GM08714 (cell line): Measurements from ENCODE around the gene GFOD1.

Experiments used
- H3K4me3 ChIP-seq: fragments of 200-500 bp; sonication (Bioruptor generic); 2 replicates; pipeline ENCODE4 v1.5.1; 2014; ENCODE audit warnings: mild to moderate bottlenecking, low read length, inconsistent platforms
- ZNF274 ChIP-seq: IDR thresholded peaks from 2 replicates; pipeline ENCODE4 v1.6.1; 2012; ENCODE audit warnings: mild to moderate bottlenecking, low read depth, low read length

Gene GFOD1

GRCh38 chr6:13500264-13500663 lies 12.9 kb upstream of the GFOD1 start:
- TF ChIP-seq ZNF274, result no peak
- no peak overlapping the region for H3K4me3 ChIP-seq

GRCh38 chr6:13496513-13497190 lies 9.3 kb upstream of the GFOD1 start:
- no peak for TF ChIP-seq ZNF274
- no peak overlapping the region for H3K4me3 ChIP-seq

- no peak for TF ChIP-seq ZNF274
- no peak overlapping the region for H3K4me3 ChIP-seq
These were observed 8.4 kb upstream of the GFOD1 start for GRCh38 chr6:13495818-13496217.

GRCh38 chr6:13495112-13495776 lies 7.8 kb upstream of the GFOD1 start:
- no peak for TF ChIP-seq ZNF274
- no peak overlapping the region for H3K4me3 ChIP-seq

GRCh38 chr6:13494137-13494536 lies 6.7 kb upstream of the GFOD1 start:
- no peak overlapping the region for H3K4me3 ChIP-seq
- no peak for TF ChIP-seq ZNF274

GRCh38 chr6:13493147-13493546 lies 5.7 kb upstream of the GFOD1 start:
- no peak for TF ChIP-seq ZNF274
- H3K4me3 ChIP-seq, result no peak overlapping the region

- no peak for TF ChIP-seq ZNF274
These were observed 5.0 kb upstream of the GFOD1 start for GRCh38 chr6:13492357-13492756.

GRCh38 chr6:13491538-13491937 lies 4.1 kb upstream of the GFOD1 start:
- TF ChIP-seq ZNF274, result no peak
- no peak overlapping the region for H3K4me3 ChIP-seq

More at GRCh38 chr6:13492357-13492756, 5.0 kb upstream of the GFOD1 start:
- H3K4me3 ChIP-seq, result no peak overlapping the region

GRCh38 chr6:13490402-13490801 lies 3.0 kb upstream of the GFOD1 start:
- no peak for TF ChIP-seq ZNF274
- no peak overlapping the region for H3K4me3 ChIP-seq

GRCh38 chr6:13488896-13489237 lies 1.5 kb upstream of the GFOD1 start:
- no peak for TF ChIP-seq ZNF274
- no peak overlapping the region for H3K4me3 ChIP-seq

- no peak for TF ChIP-seq ZNF274
- peak overlapping the region; percentile 61; the same call in 1 of the 2 replicates for H3K4me3 ChIP-seq
These were observed 855 bp upstream of the GFOD1 start for GRCh38 chr6:13488015-13488895.

GRCh38 chr6:13486679-13487121 lies 700 bp downstream of the GFOD1 start:
- no peak for TF ChIP-seq ZNF274
- peak overlapping the region; percentile 87 for H3K4me3 ChIP-seq

- no peak for TF ChIP-seq ZNF274
- H3K4me3 ChIP-seq, result peak overlapping the region; percentile 87
These were observed 1.4 kb downstream of the GFOD1 start for GRCh38 chr6:13485923-13486562.

- peak overlapping the region; percentile 87 for H3K4me3 ChIP-seq
- no peak for TF ChIP-seq ZNF274
These were observed 2.1 kb downstream of the GFOD1 start for GRCh38 chr6:13485303-13485702.
